GM19468 (cell line): ENCODE data around the gene ZNF396.

ENCODE experiments used
- ATAC-seq: cut with Tn5 transposase; IDR thresholded peaks from one replicate; pipeline ENCODE4 v1.9.1; 2021; ENCODE audit warnings: mild to moderate bottlenecking, moderate library complexity, moderate number of reproducible peaks; ENCODE audit not compliant: unreplicated experiment; ENCODE audit errors: extremely low read depth

Gene ZNF396

DNA sequence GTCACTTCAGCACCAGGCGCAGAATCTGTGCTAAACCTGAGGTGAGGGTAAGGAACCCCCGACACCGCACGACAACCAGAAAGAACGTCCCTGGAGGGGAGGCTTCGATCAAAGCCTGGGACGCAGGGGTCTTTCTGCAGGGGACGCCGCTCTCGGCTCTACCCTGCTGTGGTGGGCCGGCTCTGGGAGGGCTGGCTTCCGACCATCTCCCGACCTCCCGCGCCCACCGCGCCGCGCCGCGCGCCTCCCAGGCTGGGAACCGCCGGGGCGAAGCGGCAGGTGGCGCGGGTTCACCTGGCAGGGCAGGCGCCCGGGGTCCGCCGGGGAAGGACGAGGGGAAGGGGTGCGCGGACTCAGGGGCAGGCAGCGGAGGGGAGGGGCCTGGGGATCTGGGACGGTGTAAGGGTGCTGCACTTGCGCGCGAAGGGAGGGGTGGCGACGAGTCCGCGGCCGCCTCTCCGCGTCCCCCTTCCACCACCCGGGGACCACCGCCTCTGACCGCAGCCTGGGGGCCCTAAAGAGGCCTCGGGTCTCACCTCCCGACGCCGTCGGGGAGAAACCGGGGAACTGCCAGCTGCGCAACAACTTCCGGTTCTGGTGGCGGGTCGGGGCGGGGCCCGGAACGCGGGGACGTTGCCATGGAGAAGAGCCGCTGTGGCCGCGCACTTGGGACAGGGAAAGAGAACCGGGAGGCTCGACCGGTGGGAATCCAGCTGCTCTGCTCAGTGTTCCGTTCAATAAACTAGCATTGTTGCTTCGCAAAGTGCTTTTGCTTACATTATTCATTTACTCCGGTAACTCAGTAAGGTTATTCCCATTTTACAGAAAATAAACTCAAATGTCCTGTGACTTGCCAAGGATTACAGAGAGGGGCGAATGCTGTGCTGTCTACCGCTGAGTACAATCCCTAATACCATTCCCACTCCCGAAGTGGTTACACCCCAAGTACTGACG lies at the start of gene ZNF396:
Gene ZNF396, minus strand, starts transcription at position 596 of the 954 bp plus-strand sequence. CDS start 3,045 bp downstream, outside the sequence.
- ATAC-seq = peak; percentile 50

DNA sequence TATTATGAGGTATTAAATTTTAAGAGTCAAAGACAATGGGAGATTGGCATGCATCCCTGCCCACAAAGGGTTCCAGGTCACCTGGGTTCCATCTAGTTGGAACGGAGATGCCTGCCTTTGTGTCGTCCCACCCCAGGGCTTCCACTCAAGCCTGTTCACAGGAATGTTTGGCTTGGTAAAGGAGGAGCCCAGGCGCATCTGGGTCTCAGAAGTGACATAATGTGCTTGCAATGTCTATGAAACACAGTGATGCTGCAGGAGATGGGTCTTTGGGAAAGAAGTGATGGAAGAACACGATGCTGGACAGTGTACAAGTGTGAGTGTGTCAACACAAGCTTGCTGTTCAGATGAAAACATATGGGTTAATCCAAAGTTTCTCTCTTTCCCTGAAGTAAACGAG lies 49.6 kb upstream of the ZNF396 start:
- ATAC-seq = no peak

DNA sequence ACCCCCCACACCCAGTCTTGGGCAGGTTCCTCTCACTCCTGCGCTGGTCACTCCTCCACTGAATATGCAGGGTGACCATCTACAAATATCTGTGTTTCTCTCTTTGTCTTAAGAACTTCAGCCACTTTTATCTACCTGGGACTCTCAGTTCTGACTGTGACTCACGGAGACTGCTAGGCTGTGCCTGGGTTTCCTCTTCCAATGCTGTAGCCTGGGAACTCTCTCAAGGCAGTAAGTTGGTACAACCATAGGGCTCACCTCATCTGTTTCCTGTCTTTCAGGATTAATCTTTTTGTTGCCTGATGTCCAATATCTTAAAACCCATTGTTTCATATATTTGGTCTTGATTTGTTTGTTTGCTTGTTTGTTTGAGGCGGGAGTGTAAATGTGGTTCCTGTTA lies 47.2 kb upstream of the ZNF396 start:
- no peak for ATAC-seq

DNA sequence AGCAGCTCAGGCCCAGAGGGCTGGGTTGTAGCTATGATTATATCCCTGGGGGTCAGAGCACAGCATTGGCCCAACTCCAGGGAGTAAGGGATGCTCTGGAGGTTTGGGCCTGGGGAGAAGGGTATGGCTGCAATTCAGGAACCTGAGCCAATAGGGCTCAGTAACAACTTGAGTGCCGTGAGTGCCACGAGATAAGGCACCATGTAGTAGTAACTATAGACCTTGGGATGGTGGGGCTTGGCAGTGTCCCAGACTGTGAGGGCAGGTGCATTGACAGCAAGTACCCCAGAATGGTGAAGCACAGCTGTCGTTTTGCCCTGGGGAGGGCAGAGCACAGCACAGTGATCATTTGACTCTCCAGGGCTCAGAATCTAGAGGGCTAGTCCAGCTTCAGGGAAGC lies 45.1 kb upstream of the ZNF396 start:
- ATAC-seq = no peak

DNA sequence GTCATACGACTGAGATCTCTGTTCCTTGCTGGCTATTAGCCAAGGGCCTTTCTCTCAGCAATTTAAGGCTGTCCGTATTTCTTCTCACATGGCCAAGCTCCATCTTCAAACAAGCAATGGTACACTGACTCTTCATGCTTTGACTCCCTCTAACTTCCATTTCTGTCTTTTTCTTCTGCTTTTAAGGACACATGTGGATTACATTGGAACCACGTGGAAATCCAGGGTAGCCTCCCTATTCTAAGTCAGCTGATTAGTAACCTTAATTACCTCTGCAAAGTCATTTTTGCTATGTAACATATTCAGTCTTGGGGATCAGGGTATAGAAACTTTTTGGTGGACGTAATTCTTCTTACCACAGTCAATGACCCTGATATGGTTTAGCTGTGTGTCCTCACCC lies 41.5 kb upstream of the ZNF396 start:
- ATAC-seq = no peak

DNA sequence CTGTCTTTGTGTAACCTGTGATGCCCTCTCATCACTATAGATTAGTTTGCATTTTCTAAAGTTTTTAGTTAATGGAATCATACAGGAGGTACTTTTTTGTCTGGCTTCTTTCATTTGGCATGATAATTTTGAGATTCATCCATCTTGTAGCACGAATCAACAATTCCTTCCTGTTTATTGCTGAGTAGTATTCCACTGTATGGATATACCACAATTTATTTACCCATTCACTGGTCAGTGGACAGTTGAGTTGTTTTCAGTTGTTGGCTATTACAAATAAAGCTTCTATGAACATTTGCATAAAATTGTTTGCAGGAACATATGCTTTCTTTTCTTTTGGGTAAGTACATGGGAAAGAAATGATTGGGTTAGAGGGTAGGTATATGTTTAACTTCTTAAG lies 40.1 kb upstream of the ZNF396 start:
- ATAC-seq = no peak

DNA sequence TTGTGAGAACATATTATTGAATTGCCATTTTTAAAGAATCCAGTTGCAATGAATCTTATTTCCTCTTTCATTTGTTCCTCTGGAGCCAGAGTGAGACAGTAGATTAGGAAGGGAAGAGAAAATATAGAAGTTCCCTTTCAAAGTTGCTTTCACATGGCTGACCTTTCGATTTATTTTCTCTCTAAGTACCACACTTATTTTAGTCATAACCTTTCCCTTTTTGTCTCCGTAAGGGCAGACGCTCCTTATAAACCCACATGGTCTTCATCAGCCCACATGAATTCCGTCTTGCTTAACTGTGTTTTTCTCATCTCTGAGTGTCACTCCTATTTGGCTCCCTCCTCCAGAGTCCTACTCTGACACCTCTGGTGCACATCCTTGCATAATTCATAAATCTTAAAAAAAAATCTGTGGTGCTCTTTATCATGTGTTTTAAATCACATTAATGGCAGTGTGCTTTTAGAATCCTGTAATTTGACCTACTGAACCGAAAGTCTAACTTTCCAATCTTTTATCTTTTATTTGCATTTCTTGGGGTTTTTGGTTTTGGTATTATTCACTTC lies 38.5 kb upstream of the ZNF396 start:
- no peak for ATAC-seq

DNA sequence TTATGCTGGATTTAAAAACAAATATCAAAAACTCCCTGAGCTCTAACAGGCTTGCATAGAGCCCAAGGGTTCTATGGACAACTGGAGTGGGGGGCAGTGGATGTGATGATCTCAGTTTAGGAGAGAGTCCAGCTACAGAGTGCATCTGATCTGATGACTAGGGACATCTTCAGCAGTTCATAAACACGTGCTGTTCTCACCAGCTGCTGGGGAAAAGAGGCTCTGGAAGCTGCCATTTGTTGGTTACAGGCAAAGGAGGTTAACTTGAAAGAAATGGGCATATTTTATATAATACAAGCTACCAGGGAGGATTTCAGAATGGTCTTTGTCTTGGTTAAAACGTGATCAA lies 36.0 kb upstream of the ZNF396 start:
- ATAC-seq = no peak

DNA sequence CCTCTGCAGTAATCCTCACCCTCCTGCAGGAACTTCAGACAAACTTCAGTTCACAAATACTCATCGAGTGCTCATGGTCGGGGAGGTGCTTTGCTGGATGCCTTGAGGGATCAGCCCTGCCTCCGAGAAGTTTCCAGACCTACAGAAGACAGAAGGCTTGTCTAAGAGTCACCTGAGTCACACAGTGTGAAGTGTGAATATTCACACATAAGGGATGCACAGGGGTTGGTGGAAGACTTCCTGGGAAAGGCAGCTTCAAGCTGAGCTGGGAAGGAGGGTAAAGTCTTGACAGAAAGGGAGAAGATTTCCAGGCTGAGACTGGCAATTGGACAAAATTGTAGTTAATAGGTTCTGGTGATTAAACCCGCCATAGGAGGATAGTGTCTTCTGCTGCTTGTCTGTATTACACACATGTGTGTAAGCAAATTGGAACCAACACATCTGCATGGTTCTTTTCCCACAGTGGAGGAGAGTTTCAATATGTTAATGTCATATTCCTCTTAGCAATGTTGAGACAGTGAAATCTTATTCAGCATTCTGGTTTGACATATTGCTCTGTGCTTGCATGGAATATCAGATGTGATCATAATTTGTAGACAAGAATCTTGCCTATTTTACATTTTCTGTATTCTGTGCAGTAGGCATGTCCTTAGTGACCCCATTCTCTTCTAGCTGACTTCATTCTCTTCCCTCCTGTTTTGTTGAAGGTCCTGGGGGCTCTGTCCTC lies 34.7 kb upstream of the ZNF396 start:
- ATAC-seq = no peak

DNA sequence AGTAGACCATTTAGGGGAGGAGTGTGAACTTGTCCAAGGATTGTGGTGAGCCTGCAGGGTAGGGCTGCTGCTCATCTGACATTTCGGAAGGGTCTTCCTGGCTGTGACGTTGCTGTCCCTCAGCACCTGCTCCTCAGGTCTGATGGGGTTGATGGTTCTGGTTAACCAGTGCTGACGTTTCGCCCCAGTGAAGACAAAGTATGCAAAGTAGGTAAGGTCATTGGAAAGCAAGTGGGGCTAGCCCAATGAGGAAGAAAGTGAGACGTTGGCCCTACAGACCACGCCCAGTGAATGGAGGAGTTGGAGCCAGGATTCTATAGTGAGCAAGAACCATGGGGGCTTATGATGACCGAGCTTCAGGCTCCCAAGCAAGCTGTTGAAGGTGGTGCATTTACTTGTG lies 33.4 kb upstream of the ZNF396 start:
- ATAC-seq = no peak

DNA sequence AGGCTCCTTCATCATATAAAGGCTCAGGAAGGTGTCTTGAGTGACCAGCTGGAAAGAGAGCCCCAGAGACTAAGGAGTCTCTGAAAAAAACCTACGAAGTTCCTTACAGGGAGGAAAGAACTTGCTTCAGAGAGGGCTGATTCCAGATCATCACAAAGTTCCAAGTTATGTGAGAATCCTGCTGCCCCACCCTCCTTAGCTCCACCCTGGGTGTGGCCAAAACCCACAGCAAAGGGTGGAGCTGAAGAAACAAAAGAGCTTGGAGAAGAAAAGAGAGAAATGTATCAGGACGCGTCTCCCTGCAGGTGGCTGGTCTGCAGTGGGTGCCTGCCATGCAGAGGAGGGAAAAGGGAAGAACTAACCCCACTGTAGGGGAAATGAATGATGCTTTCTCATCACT lies 32.8 kb upstream of the ZNF396 start:
- no peak for ATAC-seq

DNA sequence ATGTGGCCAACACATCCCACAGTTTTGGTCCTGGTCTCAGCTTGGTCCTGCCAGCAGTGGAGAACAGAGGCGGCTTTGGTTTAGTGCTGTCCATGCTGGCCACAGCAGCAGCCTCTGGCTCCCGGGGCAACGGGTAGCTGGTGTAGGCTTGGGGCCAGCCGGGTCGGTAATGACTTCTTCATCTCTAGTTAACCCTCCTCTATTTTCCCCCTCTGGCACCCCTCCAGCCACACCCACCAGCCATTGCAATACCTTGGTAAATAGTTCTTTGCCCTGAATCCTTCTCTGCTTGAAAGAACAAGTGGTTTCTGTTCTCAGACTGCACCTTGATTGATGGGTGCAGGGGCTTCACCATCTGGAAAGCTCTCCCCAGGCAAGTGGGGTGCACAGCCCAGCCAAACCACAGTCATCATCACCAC lies 31.7 kb upstream of the ZNF396 start:
- ATAC-seq = no peak

DNA sequence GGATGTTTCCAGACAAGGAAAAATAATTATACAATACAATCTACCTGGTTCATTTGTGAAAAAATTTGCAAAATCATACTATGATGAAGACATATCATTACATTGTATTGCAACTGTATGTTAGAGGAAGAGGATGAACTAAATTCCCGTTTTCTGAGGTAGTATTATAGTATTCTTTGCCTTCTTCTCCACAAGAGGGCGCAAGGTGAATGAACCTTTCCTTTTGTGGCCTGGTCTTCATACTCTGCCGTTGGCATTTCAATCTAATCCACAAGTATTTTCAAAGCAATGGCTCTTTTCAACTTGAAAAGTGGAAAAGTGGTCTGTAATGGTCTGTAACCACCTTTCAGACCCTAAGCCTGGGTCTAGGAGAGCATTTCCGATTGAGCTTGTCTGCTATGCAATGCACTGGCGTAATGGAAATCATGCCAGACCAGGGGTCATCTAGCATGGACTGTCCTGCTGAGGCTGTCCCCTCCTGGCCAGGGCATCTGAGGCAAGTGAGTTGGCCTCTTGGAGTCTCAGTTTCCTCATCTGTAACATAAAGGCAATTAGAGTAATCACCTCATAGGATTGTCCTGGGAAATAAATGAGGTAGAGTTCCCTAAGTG lies 30.8 kb upstream of the ZNF396 start:
- no peak for ATAC-seq

DNA sequence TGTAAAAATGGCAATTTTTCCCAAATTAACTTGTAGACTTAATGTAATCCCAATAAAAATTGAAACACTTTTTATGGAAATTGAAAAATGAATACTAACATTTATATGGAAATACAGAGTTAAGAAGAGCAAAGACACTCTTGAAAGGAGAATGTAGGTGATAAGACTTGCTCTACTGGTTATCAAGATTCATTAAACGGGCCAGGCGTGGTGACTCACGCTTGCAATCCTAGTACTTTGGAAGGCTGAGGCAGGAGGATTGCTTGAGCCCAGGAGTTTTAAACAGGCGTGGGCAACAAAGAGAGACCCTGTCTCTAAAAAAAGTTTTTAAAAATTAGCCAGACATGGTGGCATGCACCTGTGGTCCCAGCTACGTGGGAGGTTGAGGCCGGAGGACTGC lies 29.5 kb upstream of the ZNF396 start:
- ATAC-seq = no peak

DNA sequence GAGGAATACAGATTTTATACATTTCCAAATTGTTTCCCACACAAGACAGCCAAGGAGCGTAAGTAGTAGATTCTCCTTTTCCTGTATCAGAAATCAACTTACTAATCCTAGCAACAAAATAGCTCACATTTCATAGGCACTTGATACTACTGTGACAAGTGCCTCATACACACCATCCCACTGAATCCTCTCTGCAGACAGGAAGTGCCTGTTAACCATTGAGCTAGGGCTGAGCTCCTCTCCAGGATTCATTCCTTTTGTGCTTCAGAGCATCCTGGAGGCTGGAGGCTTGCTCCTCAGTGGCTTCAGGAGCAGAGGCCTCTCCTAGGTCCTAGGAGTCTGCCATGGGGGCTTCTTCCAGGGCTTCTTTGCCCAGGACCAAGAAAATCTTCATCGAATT lies 20.8 kb upstream of the ZNF396 start:
- ATAC-seq = no peak

DNA sequence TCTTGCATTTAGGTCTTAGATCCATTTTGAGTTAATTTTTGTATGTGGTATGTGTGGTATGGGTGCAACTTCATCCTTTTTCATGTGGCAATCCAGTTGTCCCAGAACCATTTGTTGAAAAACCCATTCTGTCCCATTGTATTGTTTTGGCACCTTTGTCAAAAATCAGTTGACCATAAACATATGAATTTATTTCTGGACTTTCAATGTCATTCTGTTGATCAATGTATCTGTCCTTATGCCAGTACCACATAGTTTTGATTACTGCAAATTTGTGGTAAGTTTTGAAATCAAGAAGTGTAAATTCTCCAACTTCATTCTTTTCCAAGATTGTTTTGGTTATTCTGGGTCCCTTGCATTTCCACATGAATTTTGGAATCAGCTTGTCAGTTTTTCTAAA lies 16.6 kb upstream of the ZNF396 start:
- no peak for ATAC-seq

DNA sequence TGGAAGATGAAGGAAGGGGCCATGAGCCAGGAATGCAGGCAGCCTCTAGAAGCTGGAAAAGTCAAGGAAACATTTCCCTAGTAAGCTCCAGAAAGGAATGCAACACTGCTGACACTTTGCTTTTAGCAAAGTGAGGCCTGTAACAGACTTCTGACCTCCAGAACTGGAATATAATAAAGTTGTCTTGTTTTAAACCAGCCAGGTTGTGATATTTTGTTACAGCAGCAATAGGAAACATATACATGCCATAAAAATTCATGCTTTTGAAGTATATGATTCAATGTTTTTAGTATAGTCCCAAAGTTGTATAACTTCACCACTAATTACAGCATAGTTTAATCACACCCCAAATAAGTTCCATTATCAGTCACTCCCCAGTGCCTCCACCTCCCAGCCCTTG lies 15.2 kb upstream of the ZNF396 start:
- ATAC-seq = no peak

DNA sequence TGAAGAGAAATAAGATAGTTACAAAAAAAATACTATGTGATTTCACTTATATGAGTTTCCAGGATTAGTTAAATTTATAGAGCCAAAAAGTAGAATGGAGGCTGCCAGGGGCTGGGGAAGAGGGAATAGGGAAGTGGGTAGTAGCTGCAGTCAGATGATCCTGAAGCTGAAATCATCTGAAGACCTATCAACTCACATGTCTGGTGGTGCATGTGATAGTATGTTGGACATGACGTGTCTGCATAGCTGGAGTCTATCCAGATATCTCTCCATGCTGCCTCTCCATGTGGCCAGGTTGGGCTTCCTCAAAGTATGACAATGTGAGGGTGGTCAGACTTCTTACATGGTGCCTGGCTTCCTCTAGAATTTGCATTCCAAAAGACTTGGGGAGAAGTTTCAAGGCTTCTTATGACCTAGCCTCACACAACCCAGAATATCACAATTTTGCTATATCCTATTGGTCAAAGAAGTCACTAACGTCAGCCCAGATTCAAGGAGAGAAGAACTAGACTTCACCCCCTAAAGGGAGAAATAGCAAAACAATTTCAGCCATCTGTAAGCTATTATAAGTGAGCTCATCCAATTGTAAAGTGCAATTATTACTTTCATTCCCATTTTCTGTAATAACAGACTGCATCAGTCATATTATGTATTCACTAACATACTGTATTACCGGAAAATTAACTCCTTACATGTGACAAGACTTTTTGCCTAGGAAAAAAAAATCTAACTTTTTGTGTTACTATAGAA lies 14.0 kb upstream of the ZNF396 start:
- ATAC-seq = no peak

DNA sequence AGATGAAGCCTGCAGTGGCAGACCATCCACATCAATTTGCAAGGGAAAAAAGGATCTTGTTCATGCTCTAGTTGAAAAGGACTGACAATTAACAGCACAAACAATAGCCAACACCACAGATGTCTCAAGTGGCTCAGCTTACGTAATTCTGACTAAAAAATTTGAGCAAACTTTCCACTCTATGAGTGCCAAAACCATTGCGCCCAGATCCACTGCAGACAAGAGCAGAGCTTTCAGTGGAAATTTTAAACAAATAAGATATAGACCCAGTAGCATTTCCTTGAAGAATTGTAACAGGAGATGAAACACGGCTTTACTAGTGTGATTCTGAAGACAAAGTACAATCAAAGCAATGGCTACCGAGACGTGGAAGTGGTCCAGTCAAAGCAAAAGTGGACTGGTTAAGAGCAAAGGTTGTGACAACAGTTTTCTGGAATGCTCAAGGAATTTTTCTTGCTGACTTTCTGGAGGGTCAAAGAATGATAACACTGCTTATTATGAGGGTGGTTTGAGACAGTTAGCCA lies 12.0 kb upstream of the ZNF396 start:
- no peak for ATAC-seq

DNA sequence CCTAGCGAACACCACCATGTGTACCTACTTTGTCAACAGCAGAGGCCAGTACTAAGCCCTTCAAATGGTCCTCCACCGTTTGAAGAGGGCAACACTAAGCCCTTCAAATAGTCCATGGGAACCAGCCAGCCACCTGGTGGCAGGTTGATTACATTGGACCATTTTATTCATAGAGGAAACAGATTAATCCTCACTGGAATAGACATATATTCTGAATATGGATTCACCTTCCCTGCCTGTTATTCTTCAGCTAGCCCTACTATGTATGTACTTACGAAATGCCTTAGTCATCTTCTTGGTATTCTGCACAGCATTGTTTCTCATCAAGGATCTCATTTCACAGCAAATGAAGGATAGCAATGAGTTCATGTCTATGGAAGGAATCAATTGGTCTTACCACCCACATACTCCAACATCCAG lies 10.0 kb upstream of the ZNF396 start:
- ATAC-seq = no peak
